ENCODE measurements around the gene TMEFF2.
"Not testable (repeated sequence)": the region's sequence is repeated elsewhere in the genome, so short reads cannot be mapped to it uniquely, and the experiment has no call there.

The TMEFF2 gene

DNA sequence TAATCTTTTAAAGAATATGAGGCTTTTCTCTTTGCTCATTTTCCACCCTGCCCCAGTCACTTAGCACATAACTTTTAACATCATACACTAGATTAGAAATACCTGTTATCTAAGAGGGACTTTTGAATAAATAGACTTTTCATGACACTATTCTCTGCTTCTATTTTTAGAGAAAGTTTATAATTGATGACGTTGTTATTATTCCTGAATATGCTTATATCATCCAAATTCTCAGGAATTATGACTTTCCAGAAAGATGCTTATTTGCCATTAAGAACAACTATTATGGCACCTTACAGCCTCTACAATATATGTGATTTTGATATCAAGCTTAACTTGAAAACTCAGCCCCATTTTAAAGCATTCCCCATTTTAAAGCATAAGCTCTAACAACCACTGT is 11.4 kb downstream of the TMEFF2 start:
- DNase-seq = no peak

DNA sequence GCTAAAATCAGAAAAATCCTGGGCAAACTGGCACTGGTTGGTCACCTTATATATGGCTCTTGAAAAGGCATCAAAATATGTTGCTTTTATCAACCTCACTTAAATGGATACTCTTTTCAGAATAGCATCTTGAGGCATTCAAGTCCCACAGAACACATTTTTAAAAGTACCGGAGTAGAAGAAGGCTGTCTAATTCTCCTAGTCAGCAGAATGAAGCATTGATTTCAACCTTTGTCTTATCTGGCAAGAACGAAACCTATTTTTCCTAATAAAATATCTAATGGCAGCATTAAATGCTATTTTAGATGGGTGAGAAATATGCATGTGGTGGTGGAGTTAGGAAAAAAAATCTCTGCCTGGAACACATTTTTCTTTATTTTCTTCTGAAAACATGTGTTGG is 27.8 kb downstream of the TMEFF2 start:
- no peak for DNase-seq

DNA sequence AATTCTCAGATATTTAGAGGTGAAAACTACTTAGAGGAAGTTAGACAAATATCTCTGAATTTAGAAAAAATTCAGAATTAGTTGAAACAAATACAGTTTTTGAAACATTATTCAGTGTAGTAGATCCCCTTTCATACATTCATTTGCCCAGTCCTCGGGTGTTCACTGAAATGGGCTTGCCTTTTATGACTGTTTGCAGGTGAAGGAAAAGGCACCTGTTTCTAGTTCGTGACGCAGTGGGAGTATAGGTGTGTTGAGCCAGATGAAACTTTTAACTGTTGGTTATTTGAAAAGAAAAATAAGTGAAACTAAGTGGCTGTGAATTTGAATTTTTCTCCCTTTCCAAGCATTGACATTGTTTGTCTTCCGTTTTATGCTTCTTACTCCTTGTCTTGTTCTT is 28.9 kb downstream of the TMEFF2 start:
- no peak for DNase-seq

DNA sequence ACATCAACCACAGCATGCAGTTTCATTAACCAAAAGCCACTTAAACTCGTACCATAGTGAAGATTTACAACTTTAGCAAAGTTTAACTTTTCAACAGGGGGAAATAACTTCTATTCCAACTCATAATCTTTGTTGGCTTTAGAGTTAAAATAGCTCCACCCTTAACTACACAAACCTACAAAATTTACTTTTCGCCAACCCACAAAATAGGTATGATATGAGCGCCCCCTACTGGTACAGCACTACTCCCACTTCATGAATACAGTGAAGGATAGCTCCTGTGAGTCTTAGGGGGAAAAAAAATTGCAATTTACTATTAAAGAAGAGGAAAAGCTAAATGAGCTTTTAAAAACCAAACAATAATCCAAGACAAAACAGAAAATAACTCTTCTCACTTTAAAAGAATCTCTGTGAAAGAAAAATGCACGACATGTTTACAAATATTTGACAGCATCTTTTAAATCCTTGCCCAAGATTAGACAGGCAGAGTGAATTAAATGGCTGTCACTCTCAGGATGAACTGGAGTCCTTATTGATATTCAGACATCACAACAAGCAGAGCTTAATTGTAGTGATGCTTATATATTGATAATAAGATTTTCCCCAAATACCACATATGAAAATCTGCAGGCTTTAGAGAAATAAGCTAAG is 32.2 kb downstream of the TMEFF2 start:
- DNase-seq = peak; percentile 67 to 73

DNA sequence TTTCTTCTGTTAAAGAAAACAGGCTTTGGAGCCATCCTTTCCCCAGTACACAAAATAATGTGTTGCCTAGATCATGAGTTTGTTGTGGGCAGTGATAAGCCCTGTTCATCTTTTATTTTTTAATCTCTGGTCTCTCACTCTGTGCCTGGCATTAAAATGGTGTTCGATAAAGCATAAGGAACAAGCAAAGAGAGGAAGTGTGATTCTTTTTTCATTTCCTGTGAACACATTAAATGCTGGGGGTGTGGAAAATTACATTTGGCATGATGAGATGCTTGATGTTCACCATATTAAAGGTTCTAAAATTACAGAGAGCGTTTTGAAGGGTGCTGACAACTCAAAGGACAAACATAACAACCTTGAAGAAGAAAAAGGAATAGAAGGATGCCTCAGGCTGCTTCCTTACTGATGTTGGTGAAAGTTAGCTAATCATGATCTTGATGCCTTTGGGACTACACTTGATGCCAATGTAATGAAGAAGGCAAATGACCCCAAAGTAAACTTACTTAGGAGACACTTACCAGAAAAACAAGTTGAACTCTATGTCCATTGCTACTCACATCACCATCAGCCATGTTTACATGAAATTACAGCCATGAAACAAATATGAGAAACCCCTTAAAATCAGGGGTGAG is 33.0 kb downstream of the TMEFF2 start:
- DNase-seq = no peak

DNA sequence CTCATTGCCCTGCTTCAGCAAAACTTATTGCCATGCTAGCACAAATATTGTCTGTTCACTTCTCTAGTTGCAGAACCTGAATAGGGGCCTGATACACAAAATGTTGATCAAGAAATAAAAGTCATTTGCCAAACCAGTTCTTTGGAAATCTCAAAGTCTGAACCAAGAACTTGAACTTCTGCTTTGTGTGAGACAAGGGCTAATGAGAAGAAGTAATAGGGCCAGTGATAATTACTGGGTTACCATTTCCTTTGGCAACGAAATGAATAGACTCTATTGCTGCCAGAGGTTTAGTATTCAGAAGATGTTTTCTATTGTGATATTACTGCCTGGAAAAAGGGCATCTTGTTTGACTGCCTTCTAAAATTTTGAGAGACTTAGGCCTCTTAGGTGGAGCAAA is 35.0 kb downstream of the TMEFF2 start:
- DNase-seq = no peak

DNA sequence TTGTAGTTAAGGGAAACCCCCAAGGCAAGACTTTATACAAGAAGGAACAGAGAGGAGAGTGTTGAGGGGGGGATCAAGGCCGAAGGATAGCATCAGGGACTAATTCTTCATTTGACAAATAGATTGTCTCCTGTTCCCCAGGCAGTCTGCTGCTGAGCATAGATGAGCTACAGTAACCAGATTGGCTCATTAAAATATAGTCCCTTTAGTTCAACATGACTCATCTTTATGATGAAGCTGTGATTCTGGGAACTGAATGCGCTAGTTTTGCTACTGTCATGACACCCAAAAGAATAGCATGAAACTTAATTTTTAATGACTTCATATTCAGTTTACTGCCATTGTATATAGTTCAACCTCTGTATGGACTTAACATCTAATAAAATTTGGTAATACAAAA is 35.5 kb downstream of the TMEFF2 start:
- no peak for DNase-seq

DNA sequence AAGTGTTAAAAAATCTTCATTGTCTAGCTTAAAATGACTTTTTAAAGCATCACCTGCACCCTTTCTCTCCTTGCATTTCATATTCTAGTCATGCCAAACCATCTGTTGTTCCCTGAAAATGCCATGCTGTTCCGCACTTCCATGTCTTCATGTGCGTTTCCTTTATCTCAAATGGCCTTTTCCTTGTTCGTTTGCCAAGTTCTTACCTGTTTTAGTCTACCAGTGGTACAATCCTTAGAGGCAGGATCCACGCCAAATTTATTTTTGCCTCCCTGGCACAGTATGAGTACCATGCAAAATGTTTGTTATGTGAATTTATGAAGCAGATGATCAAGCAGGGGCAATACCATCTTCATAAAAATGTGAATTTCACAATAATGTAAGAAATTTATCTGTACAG is 37.0 kb downstream of the TMEFF2 start:
- no peak for DNase-seq

DNA sequence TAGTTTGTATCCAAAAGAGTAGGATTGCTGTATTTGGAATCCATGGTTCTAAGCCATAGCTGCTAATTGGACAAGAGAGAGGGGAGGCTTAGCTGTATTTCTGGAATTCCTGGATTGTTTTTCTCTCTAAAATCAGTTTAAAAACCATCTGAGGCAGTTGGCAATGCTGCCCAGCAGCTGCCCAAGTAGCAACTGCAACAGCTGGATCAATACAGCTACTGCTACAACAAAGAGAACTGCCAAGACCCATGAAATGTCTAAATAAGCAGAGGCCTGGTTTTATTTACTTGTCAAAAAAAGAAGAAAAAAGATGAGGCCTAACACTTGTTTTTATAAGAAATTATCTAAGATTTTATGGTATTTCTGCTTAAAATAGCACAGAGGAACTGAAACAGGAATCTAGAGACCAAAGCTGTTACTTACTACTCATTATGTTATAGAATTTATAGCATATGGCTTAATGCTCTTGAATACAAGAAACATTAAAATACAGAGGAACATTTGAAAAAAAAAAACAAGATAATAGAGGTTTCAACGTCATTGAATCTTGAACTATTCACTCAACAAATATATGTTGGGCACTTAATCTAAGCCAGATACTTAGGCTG is 39.1 kb downstream of the TMEFF2 start:
- no peak for DNase-seq

DNA sequence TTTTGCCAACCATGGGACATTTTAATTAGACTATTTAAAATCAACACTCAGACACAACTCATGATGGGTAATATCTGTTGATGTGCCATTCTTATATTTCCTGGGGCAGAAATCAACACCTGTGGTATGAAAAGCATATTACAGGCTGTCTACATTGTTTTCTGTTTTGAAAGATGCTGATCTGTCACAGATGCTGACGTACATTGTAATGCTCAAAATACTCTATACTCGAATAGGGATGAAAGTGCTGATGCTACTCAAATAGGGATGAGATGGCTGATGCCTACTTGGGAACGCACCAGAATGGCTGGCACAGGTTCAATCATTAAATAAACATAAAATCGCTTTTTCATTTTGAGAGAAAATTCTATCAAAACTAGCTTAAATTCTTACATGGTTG is 41.2 kb downstream of the TMEFF2 start:
- no peak for DNase-seq

DNA sequence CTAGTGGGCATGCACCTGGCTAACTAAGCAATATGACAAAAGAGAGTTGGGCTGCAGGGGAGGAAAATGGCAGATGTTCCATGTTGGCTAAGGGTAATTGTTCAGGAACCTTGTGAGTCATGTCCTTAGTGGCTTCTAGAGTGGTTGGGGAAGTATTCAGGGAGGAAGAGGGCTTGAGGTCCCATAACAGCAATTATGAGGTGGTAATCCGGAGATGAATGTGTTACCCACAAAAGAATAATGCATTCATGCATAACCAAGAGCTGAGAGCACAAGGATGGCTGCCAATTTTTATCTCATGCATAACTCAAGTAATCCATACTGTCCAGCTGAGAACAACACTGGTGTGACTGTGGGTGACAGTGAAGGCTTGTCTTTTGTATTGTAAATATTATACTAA is 42.9 kb downstream of the TMEFF2 start:
- no peak for DNase-seq

DNA sequence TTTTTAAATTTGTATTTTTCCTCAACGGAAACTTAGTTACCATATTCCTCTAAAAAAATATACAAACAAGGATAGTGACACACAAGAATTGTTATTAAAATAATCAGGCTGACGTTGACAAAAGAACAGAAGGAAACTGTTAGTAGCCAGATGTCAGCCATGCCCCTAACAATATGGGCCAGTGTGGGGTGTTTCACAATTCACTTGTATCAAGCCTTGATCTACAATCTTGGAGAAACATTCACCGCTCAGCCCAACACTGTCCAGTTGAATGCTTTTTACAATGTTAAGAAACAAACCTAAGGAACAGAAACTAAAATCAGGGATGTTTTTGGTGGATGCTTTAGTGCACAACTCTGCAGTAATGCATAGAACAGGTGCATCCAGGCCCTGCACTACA is 44.6 kb downstream of the TMEFF2 start:
- DNase-seq = no peak

DNA sequence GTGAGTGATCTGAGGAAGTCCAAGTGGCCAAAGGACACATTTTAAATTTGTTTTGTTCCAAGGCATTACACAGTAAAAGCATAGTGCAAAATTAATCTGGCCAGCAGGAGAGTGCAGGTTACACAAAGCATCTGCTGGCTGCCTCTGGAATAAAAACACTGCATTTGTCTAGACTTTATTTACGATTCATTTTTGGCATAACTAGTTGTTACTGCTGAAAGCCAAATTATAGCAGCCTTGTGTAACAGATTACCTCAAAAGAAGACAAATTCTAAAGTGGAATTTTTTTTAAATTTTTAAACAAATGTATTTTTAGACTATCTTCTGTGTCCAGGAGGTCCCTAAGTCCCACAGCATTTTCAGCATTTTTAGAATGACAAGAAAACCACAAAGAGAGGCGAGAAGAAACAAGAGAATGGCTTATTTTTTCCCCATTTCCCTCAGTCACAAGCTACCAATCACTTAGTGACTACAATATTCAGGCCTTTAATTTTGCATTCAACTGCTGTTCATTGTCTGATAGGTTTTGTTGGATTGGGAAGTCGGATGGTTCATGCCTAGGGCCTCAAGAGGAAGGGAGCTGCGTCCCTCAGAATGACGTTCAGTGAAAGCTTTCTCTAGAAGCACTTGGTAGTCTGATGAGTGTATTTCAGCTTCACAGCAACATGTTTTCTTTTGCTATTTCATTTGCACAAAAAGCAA is 46.0 kb downstream of the TMEFF2 start:
- DNase-seq = no peak

DNA sequence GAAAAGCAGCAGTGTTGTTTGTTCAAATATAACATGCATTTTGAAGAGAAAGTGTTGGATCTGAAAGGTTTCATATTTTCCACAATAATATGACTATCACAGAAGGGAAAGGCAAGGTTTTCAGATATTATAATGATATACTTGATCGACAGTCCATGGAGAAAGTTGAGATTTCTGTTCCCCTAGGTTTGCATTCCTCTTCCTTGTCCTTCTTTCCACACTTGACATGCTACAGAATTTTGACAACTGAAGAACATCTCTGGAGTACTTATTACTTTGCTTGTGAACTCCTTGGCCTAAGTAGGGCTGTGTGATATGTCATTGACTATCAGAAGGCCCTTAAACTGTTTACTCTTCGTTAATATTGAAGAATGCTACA is 46.5 kb downstream of the TMEFF2 start:
- no peak for DNase-seq

DNA sequence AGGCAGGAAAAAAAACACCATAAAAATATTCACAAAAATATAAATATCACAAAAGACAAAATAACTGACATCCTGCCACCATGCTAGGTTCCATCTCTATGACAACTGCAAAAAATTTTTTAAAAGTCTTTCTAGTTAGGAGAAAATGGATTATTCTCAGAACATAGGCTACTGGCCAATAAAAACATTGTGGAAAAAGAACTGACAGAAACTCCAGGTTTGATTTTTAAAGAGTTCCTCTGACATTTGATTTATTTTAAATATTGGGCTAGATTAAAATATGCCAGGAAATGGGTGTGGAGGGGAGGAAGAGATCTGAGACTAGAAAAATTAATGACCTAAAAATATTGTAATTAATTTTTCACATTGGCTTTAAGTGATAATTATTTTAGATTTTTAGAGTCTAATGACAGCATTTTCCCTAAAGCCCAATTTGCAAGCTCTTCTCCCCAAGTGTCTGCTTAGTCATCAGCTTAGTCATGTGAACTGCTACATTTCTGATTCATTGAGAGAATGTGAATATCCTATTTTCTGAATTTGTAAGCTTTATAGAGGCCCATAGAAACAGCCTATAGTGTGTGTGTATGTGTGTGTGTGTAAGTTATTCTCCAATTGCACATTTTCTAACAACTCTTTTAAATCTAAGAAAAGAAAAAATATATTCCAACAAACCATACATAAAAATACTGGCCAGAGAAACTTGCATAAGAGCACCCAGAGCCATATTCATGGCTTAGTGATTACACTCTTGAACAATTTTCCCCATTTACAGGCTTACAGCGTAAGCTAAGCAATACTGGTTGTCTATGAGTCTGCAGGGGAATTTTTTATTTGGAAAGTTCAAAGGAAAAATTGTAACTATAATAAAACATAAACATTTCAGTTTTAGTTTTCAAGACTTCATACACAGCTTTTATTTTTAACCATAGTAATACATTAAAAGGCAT is 48.4 kb downstream of the TMEFF2 start:
- DNase-seq = no peak

DNA sequence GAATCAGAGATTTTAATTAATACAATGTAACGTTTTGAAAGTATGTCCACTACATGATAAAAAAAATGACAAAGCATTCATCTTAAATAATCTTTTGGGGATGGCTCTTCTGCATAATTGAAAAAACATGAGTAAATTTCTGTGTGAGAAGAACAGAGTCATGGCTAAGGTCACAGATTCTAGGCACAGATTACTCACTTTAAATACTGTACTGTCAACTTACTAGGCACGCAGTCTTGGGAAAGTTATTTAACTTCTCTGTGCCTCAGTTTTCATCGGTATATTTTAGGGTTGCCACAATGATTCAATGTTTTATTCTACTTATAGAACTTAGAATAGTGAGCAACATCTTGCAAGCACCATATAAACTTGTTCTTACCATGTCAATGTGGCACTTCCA is 49.2 kb downstream of the TMEFF2 start:
- no peak for DNase-seq

DNA sequence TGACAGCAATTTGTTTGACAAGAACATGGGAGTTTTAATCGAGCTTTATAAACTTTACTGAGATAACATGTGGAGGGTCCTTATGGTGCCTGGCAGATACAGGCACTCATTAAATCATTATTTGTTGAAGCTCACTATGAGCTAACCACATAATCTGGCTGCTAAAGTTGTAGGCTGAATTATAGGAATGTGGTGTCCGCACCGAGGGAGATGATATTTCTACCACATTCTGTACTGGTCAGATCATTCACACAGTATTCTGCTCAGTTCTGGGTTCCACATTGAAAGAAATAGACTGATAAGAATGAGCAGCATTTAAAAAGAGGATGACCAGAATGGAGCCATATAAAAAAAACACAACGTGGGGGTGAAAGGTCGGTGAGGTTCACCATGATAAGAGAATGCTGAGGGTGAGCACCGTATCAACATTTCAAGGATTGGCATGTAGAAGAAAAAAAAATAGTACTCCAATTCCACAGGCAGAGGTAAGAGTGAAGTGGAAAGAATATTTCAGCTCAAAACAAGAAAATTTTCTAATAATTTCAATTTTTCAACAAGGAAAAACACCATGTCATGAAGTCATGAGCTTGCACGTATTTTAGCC is 54.4 kb downstream of the TMEFF2 start:
- no peak for DNase-seq

DNA sequence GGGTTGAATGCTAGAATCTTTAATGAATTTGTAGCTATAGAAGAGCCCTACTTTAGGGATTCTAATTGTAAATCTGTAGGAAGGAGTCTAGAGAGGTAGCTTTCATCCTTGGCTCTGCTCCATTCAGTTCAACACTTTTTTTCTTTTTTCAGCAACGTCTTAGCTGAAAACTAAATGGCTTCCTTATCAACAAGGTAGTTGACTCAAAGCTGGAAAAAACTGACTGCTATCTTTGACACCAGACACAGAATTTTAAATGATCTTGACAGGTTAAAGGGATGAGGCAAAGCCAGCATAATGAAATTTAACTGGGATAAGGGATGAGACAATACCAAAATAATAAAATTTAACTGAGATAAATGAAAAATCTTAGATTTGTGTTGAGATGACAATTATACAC is 54.9 kb downstream of the TMEFF2 start:
- DNase-seq = no peak

DNA sequence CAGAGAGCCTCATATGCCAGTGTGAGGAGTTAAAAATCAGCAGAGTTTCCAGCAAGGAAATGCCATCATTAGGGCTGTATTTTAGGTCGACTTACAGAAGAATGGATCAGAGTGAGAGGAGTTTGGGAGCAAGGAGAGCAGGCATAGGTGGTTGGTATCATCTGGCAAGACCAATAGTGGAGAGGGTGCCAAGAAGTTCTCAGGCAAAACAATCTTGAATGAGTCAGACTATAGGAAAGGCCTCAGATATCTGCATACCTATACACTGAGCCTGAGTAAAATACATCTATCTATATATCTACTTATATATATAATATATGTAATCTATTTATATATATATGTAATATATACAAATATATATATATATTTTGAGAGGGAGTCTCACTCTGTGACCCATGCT is 57.3 kb downstream of the TMEFF2 start:
- no peak for DNase-seq

DNA sequence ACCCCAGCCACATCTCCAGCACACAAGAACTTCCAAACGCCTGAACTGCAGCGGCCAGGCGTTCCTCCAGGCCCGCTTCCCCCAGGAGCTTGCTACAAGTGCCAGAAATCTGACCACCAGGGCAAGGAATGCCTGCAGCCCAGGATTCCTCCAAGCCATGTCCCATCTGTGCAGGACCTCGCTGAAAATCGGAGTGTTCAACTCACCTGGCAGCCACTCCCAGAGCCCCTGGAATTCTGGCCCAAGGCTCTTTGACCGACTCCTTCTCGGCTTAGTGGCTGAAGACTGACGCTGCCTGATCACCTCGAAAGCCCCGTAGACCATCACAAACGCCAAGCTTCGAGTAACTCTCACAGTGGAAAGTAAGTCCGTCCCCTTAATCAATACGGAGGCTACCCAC is 62.1 kb downstream of the TMEFF2 start:
- not testable (repeated sequence) for DNase-seq

DNA sequence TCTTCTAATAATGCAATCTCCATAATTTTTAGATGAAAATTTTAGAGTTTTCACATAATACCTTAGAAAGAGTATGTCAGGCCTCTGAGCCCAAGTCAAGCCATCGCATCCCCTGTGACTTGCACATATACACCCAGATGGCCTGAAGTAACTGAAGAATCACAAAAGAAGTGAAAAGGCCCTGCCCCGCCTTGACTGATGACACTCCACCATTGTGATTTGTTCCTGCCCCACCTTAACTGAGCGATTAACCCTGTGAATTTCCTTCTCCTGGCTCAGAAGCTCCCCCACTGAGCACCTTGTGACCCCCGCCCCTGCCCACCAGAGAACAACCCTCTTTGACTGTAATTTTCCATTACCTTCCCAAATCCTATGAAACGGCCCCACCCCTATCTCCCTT is 64.4 kb downstream of the TMEFF2 start:
- not testable (repeated sequence) for DNase-seq

DNA sequence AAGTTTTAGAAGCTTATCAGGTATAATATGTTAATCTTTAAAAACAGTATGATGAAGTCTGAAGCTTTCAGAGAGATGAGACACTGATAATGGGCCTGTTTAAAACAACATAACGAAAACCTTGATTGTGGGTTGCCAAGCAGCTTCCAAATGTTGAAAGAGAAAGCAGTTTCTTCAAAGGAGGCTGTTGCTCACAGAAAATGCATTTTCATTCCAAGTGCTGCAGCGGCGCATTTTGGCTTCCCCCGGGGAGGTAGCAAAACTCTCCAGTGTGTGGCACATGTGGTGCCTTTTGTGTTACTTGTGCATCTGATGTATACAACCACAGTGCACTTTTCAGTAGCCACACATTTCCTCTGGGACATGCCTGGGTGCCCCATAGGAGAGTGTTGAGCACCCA is 66.1 kb downstream of the TMEFF2 start:
- DNase-seq = no peak

DNA sequence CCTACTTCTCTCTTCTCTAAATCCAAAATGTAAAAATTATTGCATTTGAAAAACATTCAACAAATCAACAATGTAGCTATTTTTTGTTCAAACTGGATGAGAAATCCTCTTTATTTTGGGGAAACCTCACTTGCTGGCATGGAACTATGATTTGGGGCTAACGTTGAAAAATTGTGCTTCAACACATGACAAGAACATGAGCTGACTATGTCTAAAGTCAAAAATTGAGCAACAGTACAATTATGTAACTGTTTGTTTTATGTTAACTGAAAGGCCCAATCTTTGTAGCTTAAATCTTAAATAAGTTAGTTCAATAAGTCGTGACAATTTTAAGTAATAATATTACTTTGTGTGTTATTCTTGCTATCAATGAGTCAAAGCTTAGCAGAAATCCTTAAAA is 67.3 kb downstream of the TMEFF2 start:
- DNase-seq = no peak

All from activated CD4-positive, alpha-beta T cell treated with anti-CD3 and anti-CD28 coated beads for 4 hours (primary cell).